ENCODE data around the gene MOB3C.

Gene MOB3C

GRCh38 chr1:46621930-46622329, 5.3 kb upstream of the MOB3C start:
- Mint-ChIP-seq H3K27me3 (ENCODE audit: low read depth) (no peaks in the 10 kb centered on the region), H3K4me1 (ENCODE audit: low read depth) (peaks cover 40% of the 10 kb centered on the region), H3K9me3 (no peaks in the 10 kb centered on the region), H3K27ac (no peak overlapping the region), H3K36me3 (ENCODE audit: low read depth) (no peaks in the 10 kb centered on the region), H3K4me3 (no peak overlapping the region)
- no peak for DNase-seq (ENCODE audit: low spot score)

- Mint-ChIP-seq H3K4me3 (no peak overlapping the region), H3K36me3 (ENCODE audit: low read depth) (peaks cover 2% of the 10 kb centered on the region), H3K27ac (peak overlapping the region; percentile 22), H3K4me1 (ENCODE audit: low read depth) (peaks cover 56% of the 10 kb centered on the region), H3K9me3 (no peaks in the 10 kb centered on the region), H3K27me3 (ENCODE audit: low read depth) (no peaks in the 10 kb centered on the region)
- DNase-seq (ENCODE audit: low spot score) = no peak
These were observed 3.1 kb upstream of the MOB3C start for GRCh38 chr1:46619656-46620258.

DNA sequence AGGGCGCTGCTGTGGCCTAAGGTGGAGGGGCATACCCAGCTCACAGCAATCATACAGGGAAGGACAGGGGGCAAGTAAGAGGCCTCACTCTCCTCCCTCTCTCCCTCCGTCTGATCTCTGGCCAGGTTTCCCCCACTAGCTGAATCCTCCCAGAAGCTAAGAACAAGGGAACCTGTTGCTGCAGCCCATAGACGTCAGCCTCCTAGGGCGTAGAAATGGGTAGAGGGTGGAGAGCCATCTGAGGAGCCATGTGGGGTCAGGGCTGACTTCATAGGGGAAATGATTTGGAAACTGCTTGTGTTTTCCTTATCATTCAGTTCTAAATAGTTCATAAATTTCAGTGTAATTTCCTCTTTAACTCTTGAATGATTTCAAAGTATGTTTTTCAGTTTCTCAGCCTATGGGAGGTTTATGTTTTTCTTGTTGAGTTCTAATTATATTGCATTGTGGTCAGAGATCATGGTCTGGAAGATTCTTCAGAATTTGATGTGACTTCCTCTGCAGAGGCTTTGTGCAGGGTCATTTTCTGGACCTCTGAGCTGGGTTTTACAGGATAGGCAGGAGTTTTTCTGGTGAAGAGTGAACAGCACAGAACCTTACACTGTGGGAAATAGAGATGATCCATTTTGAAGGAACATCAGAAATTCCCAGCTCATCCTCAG, 2.3 kb upstream of the MOB3C start:
- peak overlapping the region; percentile 39 for H3K27ac Mint-ChIP-seq
- peaks cover 2% of the 10 kb centered on the region for H3K36me3 Mint-ChIP-seq (ENCODE audit: low read depth)
- H3K27me3 Mint-ChIP-seq (ENCODE audit: low read depth) = no peaks in the 10 kb centered on the region
- peak overlapping the region; percentile 2 for H3K4me3 Mint-ChIP-seq
- no peak for DNase-seq (ENCODE audit: low spot score)
- H3K4me1 Mint-ChIP-seq (ENCODE audit: low read depth) = peaks cover 62% of the 10 kb centered on the region
- H3K9me3 Mint-ChIP-seq = no peaks in the 10 kb centered on the region

GRCh38 chr1:46617833-46618232, 1.2 kb upstream of the MOB3C start:
- Mint-ChIP-seq H3K4me1 (ENCODE audit: low read depth) (peaks cover 64% of the 10 kb centered on the region), H3K9me3 (no peaks in the 10 kb centered on the region), H3K4me3 (peak overlapping the region; percentile 92), H3K27ac (peak overlapping the region; percentile 89), H3K27me3 (ENCODE audit: low read depth) (no peaks in the 10 kb centered on the region), H3K36me3 (ENCODE audit: low read depth) (peaks cover 5% of the 10 kb centered on the region)
- DNase-seq (ENCODE audit: low spot score) = no peak

DNA sequence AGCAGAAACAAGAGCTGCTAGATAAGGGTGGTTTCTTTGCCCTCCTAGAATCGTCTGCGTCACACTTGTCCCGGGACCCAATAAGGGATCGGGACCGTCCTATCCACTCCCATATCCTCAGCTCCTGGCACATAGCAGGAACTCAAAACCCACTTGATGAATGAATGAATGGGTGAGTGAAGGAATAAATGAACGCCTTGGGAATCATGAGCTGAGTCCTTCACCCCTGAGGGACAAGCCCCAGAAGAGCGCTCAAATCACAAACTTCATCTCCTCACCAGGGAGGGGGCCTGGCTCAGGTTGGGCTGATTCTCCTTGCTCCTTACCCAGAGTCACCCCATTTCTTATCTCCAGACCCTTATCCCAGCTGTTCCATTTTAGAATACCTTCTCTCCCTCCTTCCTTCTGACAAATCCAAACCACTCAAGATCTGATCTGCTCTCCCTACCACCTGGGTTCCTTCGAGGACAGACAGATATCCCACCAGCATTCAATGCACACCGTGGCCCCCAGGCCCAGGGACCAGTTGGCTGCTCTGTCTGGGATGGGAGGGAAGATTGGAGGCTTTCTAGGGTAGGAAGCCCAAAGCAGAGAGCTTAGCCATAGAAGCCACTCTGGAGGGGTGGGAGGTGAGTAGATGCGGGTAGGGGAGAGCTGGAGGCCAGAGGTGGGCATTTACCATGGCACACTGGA, 643 bp upstream of the MOB3C start:
- H3K27me3 Mint-ChIP-seq (ENCODE audit: low read depth) = no peaks in the 10 kb centered on the region
- no peaks in the 10 kb centered on the region for H3K9me3 Mint-ChIP-seq
- peaks cover 7% of the 10 kb centered on the region for H3K36me3 Mint-ChIP-seq (ENCODE audit: low read depth)
- peaks cover 64% of the 10 kb centered on the region for H3K4me1 Mint-ChIP-seq (ENCODE audit: low read depth)
- peak overlapping the region; percentile 92 for H3K4me3 Mint-ChIP-seq
- no peak for DNase-seq (ENCODE audit: low spot score)
- H3K27ac Mint-ChIP-seq = peak overlapping the region; percentile 89

DNA sequence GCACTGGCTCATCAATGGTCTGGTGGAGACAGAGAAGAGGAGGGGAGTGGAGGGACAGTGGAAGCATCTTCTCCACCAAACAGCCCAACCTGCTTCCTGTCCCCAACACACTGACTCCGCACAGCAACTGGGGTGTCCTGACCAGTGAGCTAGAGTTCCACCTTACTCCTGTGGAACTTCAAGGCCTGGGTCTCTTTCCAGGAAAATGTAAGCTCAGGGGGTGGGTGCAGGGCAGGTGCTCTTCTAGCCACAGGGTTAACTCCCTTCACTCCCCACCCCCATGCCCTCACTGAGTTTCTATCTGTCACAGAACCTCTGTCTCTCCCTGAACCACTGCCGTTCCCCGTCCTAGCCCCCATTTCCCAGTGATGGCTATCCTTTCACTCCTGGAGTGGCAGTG, 876 bp downstream of the MOB3C start:
- H3K27ac Mint-ChIP-seq = peak overlapping the region; percentile 83
- peaks cover 66% of the 10 kb centered on the region for H3K4me1 Mint-ChIP-seq (ENCODE audit: low read depth)
- H3K36me3 Mint-ChIP-seq (ENCODE audit: low read depth) = peaks cover 17% of the 10 kb centered on the region
- H3K9me3 Mint-ChIP-seq = no peaks in the 10 kb centered on the region
- no peaks in the 10 kb centered on the region for H3K27me3 Mint-ChIP-seq (ENCODE audit: low read depth)
- H3K4me3 Mint-ChIP-seq = peak overlapping the region; percentile 92
- DNase-seq (ENCODE audit: low spot score) = no peak

GRCh38 chr1:46615088-46615487, 1.5 kb downstream of the MOB3C start:
- Mint-ChIP-seq H3K36me3 (ENCODE audit: low read depth) (peaks cover 20% of the 10 kb centered on the region), H3K4me3 (peak overlapping the region; percentile 92), H3K27ac (peak overlapping the region; percentile 83), H3K4me1 (ENCODE audit: low read depth) (peaks cover 63% of the 10 kb centered on the region), H3K9me3 (no peaks in the 10 kb centered on the region), H3K27me3 (ENCODE audit: low read depth) (no peaks in the 10 kb centered on the region)
- no peak for DNase-seq (ENCODE audit: low spot score)

DNA sequence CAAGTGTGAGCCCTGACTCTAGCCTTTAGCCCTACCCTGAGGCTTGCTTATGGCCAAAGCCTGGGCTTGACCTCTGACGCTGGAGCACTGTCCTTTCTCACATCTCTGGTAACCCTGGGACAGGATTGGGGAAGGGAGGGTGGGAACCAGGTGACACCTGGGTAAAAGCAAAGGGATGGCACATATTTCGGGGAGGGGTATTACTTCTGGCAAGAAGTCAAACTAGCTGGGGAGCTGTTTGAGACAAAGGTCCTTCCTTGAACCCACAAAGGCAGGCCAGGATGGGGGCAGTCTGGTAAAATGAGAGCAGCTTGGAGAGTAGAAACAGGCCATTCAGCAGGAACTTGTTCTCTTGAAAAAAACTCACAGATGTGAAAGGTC, 2.0 kb downstream of the MOB3C start:
- Mint-ChIP-seq H3K4me1 (ENCODE audit: low read depth) (peaks cover 61% of the 10 kb centered on the region), H3K36me3 (ENCODE audit: low read depth) (peaks cover 25% of the 10 kb centered on the region), H3K27me3 (ENCODE audit: low read depth) (no peaks in the 10 kb centered on the region), H3K27ac (peak overlapping the region; percentile 83), H3K4me3 (peak overlapping the region; percentile 92), H3K9me3 (no peaks in the 10 kb centered on the region)
- DNase-seq (ENCODE audit: low spot score) = no peak

DNA sequence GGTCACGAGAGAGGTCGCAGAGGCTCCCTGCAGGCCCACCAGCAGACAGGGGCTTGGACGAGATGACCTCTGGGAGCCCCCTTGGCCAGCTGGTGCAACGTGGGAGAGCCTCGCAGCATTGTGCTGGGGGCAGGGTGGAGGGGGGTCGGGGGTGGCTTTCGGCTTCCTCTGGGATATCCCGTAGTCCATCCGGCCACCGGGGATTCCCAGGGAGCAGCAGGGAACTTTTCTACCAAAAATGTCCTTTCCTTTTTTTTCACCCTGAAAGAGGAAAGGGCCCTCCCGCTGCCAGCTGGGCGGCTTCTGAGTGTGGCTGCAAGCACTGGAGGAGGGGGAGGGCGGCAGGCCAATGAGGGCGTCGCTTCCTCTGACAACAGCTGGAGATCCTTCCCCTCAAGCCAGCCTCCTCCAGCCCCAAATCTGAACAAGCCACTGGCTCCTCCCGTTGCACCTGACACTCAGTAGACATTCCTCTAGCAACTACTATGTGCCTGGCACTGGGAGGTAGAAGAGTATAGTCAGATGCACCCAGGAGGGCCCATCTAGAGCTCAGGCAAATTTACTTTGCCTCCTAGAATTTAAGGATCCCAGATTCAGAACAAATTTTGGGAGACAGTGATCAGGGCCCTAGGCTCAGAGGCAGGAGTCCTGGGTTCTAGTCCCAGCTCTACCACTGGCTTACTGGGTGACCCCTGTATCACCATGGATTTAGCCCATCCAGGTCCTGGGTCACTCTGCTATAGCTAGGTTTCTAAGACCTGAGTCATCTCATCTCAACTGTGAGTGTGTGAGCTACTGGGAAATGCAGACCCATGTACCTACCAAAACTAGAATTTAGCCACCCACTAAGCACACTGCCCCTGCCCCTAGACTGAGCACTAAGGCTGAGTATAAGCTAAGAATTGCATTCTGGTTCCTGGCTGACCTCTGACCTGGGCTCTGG, 2.7 kb downstream of the MOB3C start:
- Mint-ChIP-seq H3K27me3 (ENCODE audit: low read depth) (no peaks in the 10 kb centered on the region), H3K4me3 (peak overlapping the region; percentile 92), H3K4me1 (ENCODE audit: low read depth) (peaks cover 55% of the 10 kb centered on the region), H3K27ac (peak overlapping the region; percentile 49), H3K9me3 (no peaks in the 10 kb centered on the region), H3K36me3 (ENCODE audit: low read depth) (peaks cover 32% of the 10 kb centered on the region)
- peak; percentile 29 for DNase-seq (ENCODE audit: low spot score)

DNA sequence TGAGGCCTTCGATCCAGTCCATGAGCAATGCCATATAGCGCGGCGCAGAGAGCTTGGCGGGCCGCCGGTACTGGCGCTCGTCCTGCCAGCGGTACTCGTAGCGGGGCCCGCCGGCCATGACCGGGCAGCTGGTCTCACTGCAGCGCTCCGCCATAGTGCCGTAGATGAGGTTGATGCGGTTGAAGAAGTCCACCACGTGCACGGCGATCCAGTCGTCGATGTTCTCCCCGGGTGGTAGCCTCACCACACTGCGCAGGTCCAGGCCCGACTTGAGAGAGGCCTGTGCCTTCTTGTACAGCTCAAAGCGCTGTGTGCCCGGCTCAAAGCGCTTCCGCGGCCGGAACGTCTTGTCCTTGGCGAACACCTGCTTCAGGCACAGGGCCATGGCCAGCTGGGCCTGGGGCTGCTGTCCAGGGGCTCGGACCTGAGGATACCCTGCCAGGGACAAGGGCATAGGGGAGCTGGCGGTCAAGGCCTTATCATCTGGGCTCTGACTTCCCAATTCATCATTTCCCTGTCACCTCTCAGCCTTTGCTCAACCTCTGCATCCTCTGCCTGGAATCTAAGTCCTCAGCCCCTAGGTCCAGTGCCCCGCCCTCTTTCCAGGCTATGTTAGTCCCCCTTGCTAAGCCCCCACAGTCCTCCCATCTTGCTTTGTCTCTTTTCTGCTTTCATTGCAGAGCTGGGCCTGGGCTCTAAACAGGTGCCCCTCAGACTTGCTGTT, 3.5 kb downstream of the MOB3C start:
- peaks cover 48% of the 10 kb centered on the region for H3K4me1 Mint-ChIP-seq (ENCODE audit: low read depth)
- peak overlapping the region; percentile 24 for H3K4me3 Mint-ChIP-seq
- peaks cover 40% of the 10 kb centered on the region for H3K36me3 Mint-ChIP-seq (ENCODE audit: low read depth)
- H3K9me3 Mint-ChIP-seq = no peaks in the 10 kb centered on the region
- H3K27me3 Mint-ChIP-seq (ENCODE audit: low read depth) = no peaks in the 10 kb centered on the region
- no peak for DNase-seq (ENCODE audit: low spot score)
- peak overlapping the region; percentile 49 for H3K27ac Mint-ChIP-seq

DNA sequence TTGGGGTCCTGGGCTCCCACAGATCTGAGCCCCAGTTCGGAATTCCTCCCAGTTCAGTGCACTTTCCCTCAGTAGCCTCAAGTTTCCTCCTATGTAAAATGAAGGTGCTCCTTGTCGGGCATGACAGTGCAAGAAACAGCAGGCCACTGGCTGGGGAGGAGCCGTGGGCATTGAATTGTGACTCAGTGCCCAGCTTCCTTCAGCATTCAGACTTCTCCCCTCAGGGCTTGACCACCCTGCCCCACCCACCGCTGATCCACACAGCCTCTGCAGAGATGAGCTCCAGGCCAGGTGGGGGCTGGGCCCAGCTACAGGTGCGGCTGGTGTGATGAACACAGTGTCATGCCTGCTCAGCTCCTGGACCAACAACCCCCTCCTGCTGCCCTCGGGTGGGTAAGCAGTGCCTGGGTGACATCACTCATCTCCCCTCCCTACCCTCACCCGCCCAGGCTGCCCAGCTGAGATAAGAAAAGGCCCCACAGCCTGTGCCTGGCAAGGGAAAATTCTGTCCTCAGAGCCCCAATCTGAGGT, 4.9 kb downstream of the MOB3C start:
- Mint-ChIP-seq H3K27ac (peak overlapping the region; percentile 41), H3K4me3 (peak overlapping the region; percentile 12), H3K4me1 (ENCODE audit: low read depth) (peaks cover 35% of the 10 kb centered on the region), H3K36me3 (ENCODE audit: low read depth) (peaks cover 42% of the 10 kb centered on the region), H3K9me3 (no peaks in the 10 kb centered on the region), H3K27me3 (ENCODE audit: low read depth) (no peaks in the 10 kb centered on the region)
- DNase-seq (ENCODE audit: low spot score) = no peak

GRCh38 chr1:46607345-46608130, 9.1 kb downstream of the MOB3C start:
- Mint-ChIP-seq H3K9me3 (no peaks in the 10 kb centered on the region), H3K4me1 (ENCODE audit: low read depth) (peaks cover 34% of the 10 kb centered on the region), H3K4me3 (no peak overlapping the region), H3K27me3 (ENCODE audit: low read depth) (no peaks in the 10 kb centered on the region), H3K27ac (no peak overlapping the region), H3K36me3 (ENCODE audit: low read depth) (peaks cover 39% of the 10 kb centered on the region)
- DNase-seq (ENCODE audit: low spot score) = no peak
